Keratinocyte (primary cell): ENCODE results near the gene EMP2.

Experiments
- EZH2 ChIP-seq: IDR thresholded peaks from one replicate; pipeline ENCODE4 v1.6.1; 2012; ENCODE audit warnings: inconsistent platforms, mild to moderate bottlenecking, low read length, moderate library complexity
- TF ChIP-seq, protein P1 (sequence below), 3 experiments: IDR thresholded peaks in 1 of 3; conservative IDR thresholded peaks in 1 of 3; optimal IDR thresholded peaks in 1 of 3; 2 replicates in 2 of 3; 3 replicates in 1 of 3; pipeline versions ENCODE3 to v1.5.1; 2011; ENCODE audit warnings: low read length in 3 of 3, mild to moderate bottlenecking in 3 of 3, moderate library complexity in 2 of 3, control low read depth in 1 of 3, inconsistent platforms in 1 of 3; ENCODE audit not compliant: insufficient read depth in 2 of 3; ENCODE audit errors: extremely low read depth in 1 of 3

DNA sequence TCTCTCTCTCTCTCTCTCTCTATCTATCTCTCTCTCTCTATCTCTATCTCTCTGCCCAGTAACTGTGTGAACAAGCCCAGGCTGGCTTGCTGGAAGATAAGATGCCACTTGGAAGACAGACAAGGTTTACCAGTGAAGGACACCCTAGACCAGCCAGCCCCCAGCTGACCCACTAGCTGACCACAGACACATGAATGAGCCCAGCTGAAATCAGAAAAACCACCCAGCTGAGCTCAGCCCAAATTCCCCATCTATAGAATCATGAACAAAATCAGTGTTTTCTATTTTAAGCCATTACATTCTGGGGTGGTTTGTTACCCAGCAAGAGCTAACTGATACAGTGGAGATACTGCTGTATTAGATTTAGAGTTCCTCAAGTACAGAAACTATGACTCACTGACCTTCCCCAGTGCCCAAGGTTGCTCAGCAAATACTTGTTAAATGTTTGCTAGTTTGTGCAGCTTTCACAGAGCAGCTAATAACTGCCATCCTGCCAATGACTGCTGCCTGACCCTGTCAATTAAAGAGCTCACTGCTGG lies 18.0 kb downstream of the EMP2 start:
- TF ChIP-seq, protein P1, sequence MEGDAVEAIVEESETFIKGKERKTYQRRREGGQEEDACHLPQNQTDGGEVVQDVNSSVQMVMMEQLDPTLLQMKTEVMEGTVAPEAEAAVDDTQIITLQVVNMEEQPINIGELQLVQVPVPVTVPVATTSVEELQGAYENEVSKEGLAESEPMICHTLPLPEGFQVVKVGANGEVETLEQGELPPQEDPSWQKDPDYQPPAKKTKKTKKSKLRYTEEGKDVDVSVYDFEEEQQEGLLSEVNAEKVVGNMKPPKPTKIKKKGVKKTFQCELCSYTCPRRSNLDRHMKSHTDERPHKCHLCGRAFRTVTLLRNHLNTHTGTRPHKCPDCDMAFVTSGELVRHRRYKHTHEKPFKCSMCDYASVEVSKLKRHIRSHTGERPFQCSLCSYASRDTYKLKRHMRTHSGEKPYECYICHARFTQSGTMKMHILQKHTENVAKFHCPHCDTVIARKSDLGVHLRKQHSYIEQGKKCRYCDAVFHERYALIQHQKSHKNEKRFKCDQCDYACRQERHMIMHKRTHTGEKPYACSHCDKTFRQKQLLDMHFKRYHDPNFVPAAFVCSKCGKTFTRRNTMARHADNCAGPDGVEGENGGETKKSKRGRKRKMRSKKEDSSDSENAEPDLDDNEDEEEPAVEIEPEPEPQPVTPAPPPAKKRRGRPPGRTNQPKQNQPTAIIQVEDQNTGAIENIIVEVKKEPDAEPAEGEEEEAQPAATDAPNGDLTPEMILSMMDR (optimal IDR thresholded peaks at IDR 0.05 in 1 of 3, IDR thresholded peaks at IDR 0.05 in 1 of 3, conservative IDR thresholded peaks at IDR 0.05 in 1 of 3; ENCODE audit: extremely low read depth in 1 of 3, insufficient read depth in 2 of 3, low read length in 3 of 3), result no peak
- TF ChIP-seq EZH2, result no peak
